K562 treated with DMSO at 1 percent for 12 hours (cell line): Measurements from ENCODE around the gene PEMT. TPM values are rescaled to one million over a fixed set of nuclear protein-coding genes. Genes with fewer than 3 reads are reported as not detected.

Experiments
- total RNA-seq: library from RNA; unstranded; fragments of 300-600 nt; gene quantifications from 2 replicates; pipeline ENCODE4 v1.2.3, GENCODE V29; 2022; ENCODE audit not compliant: insufficient read depth

PEMT gene
- 17.4 and 34.9 TPM in 2 replicates for total RNA-seq

GRCh38 chr17:17591355-17592298, at the start of gene PEMT:
Gene PEMT (minus strand): TSS chr17:17591708. CDS start chr17:17591626, 82 bp downstream.

GRCh38 chr17:17496189-17497064, 95.1 kb downstream of the PEMT start, which contains the start of gene RASD1:
Gene RASD1 (minus strand): TSS chr17:17496395. CDS start chr17:17496181, 214 bp downstream.

GRCh38 chr17:17476865-17477467, 114.5 kb downstream of the PEMT start, which contains the start of gene MED9:
Gene MED9 (plus strand): TSS chr17:17477000. CDS start chr17:17477042, 42 bp downstream.

Other genes with a start within 250 kb of the PEMT start
- gene MED9, start 114.7 kb downstream of the PEMT start, total RNA-seq, result 8.4 and 15.7 TPM in 2 replicates
- not detected in 2 replicates for gene RASD1, start 95.3 kb downstream of the PEMT start, total RNA-seq
- 5.4 and 13.1 TPM in 2 replicates for gene RAI1, start 89.8 kb upstream of the PEMT start, total RNA-seq
- gene SREBF1, start 245.3 kb upstream of the PEMT start, total RNA-seq, result 81.7 and 134 TPM in 2 replicates